HEK293 (cell line): ENCODE results near the gene MYO7B.

Experiments used
- EGR2 ChIP-seq: fragments of 450-650 bp; formaldehyde crosslinking; IDR thresholded peaks from 2 replicates; pipeline ENCODE4 v1.5.1; 2016; ENCODE audit warnings: low read depth, missing biosample characterization, missing genetic modification characterization
- SETDB1 ChIP-seq: IDR thresholded peaks from one replicate; pipeline ENCODE4 v1.6.1; 2017; ENCODE audit warnings: mild to moderate bottlenecking, low read length, moderate library complexity, mixed read lengths; ENCODE audit not compliant: insufficient read length
- SP2 ChIP-seq: fragments of 450-650 bp; formaldehyde crosslinking; IDR thresholded peaks from 2 replicates; pipeline ENCODE4 v1.5.1; 2016; ENCODE audit warnings: missing biosample characterization, missing genetic modification characterization
- ZBTB17 ChIP-seq: fragments of 450-650 bp; formaldehyde crosslinking; IDR thresholded peaks from 2 replicates; pipeline ENCODE4 v1.5.1; 2016; ENCODE audit warnings: missing biosample characterization, missing genetic modification characterization
- ZNF19 ChIP-seq: fragments of 450-650 bp; formaldehyde crosslinking; IDR thresholded peaks from 2 replicates; pipeline ENCODE4; 2016; ENCODE audit warnings: missing biosample characterization, missing genetic modification characterization, low read depth
- ZNF24 ChIP-seq: fragments of 450-650 bp; formaldehyde crosslinking; IDR thresholded peaks from 2 replicates; pipeline ENCODE4 v1.5.1; 2016; ENCODE audit warnings: missing biosample characterization, missing genetic modification characterization
- ZNF350 ChIP-seq: fragments of 450-650 bp; formaldehyde crosslinking; IDR thresholded peaks from 2 replicates; pipeline ENCODE4 v1.5.0; 2017; ENCODE audit warnings: missing biosample characterization, mild to moderate bottlenecking, missing genetic modification characterization
- ZNF513 ChIP-seq: fragments of 450-650 bp; IDR thresholded peaks from 2 replicates; pipeline ENCODE4 v1.5.1; 2018; ENCODE audit warnings: missing biosample characterization, missing genetic modification characterization
- ZNF529 ChIP-seq: fragments of 450-650 bp; formaldehyde crosslinking; IDR thresholded peaks from 2 replicates; pipeline ENCODE4 v1.5.1; 2017; ENCODE audit warnings: missing genetic modification characterization, missing biosample characterization; ENCODE audit not compliant: insufficient replicate concordance
- ZNF830 ChIP-seq: fragments of 450-650 bp; IDR thresholded peaks from 2 replicates; pipeline ENCODE4 v1.5.0; 2018; ENCODE audit warnings: missing biosample characterization, missing genetic modification characterization, low read depth, mild to moderate bottlenecking, moderate library complexity
- TF ChIP-seq, protein P1 (sequence below): fragments of 450-650 bp; formaldehyde crosslinking; IDR thresholded peaks from 2 replicates; pipeline ENCODE4 v1.5.1; 2016; ENCODE audit warnings: missing biosample characterization, missing genetic modification characterization

- TF ChIP-seq EGR2 (tag by site-specific recombination) (no peak), ZNF830 (tag by site-specific recombination) (no peak), ZNF19 (no peak), SETDB1 (no peak), ZNF529 (no peak), SP2 (tag by site-specific recombination) (no peak), ZNF513 (tag by site-specific recombination) (no peak), ZBTB17 (no peak), ZNF350 (tag by site-specific recombination) (no peak), ZNF24 (tag by site-specific recombination) (no peak)
- TF ChIP-seq, protein P1, sequence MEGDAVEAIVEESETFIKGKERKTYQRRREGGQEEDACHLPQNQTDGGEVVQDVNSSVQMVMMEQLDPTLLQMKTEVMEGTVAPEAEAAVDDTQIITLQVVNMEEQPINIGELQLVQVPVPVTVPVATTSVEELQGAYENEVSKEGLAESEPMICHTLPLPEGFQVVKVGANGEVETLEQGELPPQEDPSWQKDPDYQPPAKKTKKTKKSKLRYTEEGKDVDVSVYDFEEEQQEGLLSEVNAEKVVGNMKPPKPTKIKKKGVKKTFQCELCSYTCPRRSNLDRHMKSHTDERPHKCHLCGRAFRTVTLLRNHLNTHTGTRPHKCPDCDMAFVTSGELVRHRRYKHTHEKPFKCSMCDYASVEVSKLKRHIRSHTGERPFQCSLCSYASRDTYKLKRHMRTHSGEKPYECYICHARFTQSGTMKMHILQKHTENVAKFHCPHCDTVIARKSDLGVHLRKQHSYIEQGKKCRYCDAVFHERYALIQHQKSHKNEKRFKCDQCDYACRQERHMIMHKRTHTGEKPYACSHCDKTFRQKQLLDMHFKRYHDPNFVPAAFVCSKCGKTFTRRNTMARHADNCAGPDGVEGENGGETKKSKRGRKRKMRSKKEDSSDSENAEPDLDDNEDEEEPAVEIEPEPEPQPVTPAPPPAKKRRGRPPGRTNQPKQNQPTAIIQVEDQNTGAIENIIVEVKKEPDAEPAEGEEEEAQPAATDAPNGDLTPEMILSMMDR (tag by site-specific recombination) = no peak
Measured at GRCh38 chr2:127596311-127597045, 61.0 kb downstream of the MYO7B start.
